Measurements from ENCODE around the gene KCNJ4.

The KCNJ4 gene

DNA sequence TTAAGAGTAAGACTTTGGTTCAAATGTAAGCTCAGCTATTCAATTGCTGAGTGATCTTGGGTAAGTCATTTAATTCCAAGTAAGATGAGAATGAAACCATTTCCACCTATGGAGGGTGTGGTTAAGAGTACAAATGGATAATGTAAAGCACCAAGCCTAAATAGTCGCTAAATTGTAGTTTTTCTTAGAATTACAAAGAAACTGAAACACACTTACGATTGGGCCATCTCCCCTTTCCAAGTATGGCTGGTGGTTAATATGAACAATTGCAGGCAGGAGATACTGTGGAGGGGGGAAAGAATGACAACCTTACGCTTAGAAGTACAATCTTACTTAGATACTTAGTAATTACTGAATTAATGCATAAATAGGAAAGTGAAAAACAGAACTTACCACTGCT, 42.9 kb upstream of the KCNJ4 start:
- TF ChIP-seq ZNF565 (CRISPR knock-in tag; conservative IDR thresholded peaks at IDR 0.05; ENCODE audit: low read depth): no peak
- TF ChIP-seq BACH2 (CRISPR knock-in tag; IDR thresholded peaks at IDR 0.05; ENCODE audit: borderline replicate concordance): no peak
- TF ChIP-seq PPARA (CRISPR knock-in tag; IDR thresholded peaks at IDR 0.05; ENCODE audit: borderline replicate concordance): no peak
- TF ChIP-seq TOX (CRISPR knock-in tag; IDR thresholded peaks at IDR 0.05; ENCODE audit: borderline replicate concordance): no peak
- TF ChIP-seq ISL1 (CRISPR knock-in tag; IDR thresholded peaks at IDR 0.05): no peak
- TF ChIP-seq, protein P1, sequence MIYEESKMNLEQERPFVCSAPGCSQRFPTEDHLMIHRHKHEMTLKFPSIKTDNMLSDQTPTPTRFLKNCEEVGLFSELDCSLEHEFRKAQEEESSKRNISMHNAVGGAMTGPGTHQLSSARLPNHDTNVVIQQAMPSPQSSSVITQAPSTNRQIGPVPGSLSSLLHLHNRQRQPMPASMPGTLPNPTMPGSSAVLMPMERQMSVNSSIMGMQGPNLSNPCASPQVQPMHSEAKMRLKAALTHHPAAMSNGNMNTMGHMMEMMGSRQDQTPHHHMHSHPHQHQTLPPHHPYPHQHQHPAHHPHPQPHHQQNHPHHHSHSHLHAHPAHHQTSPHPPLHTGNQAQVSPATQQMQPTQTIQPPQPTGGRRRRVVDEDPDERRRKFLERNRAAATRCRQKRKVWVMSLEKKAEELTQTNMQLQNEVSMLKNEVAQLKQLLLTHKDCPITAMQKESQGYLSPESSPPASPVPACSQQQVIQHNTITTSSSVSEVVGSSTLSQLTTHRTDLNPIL (CRISPR knock-in tag; IDR thresholded peaks at IDR 0.05; ENCODE audit: low read depth): no peak
- TF ChIP-seq, protein P2, sequence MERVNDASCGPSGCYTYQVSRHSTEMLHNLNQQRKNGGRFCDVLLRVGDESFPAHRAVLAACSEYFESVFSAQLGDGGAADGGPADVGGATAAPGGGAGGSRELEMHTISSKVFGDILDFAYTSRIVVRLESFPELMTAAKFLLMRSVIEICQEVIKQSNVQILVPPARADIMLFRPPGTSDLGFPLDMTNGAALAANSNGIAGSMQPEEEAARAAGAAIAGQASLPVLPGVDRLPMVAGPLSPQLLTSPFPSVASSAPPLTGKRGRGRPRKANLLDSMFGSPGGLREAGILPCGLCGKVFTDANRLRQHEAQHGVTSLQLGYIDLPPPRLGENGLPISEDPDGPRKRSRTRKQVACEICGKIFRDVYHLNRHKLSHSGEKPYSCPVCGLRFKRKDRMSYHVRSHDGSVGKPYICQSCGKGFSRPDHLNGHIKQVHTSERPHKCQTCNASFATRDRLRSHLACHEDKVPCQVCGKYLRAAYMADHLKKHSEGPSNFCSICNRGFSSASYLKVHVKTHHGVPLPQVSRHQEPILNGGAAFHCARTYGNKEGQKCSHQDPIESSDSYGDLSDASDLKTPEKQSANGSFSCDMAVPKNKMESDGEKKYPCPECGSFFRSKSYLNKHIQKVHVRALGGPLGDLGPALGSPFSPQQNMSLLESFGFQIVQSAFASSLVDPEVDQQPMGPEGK (CRISPR knock-in tag; IDR thresholded peaks at IDR 0.05; ENCODE audit: borderline replicate concordance): no peak
- TF ChIP-seq, protein P3, sequence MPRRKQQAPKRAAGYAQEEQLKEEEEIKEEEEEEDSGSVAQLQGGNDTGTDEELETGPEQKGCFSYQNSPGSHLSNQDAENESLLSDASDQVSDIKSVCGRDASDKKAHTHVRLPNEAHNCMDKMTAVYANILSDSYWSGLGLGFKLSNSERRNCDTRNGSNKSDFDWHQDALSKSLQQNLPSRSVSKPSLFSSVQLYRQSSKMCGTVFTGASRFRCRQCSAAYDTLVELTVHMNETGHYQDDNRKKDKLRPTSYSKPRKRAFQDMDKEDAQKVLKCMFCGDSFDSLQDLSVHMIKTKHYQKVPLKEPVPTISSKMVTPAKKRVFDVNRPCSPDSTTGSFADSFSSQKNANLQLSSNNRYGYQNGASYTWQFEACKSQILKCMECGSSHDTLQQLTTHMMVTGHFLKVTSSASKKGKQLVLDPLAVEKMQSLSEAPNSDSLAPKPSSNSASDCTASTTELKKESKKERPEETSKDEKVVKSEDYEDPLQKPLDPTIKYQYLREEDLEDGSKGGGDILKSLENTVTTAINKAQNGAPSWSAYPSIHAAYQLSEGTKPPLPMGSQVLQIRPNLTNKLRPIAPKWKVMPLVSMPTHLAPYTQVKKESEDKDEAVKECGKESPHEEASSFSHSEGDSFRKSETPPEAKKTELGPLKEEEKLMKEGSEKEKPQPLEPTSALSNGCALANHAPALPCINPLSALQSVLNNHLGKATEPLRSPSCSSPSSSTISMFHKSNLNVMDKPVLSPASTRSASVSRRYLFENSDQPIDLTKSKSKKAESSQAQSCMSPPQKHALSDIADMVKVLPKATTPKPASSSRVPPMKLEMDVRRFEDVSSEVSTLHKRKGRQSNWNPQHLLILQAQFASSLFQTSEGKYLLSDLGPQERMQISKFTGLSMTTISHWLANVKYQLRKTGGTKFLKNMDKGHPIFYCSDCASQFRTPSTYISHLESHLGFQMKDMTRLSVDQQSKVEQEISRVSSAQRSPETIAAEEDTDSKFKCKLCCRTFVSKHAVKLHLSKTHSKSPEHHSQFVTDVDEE (CRISPR knock-in tag; IDR thresholded peaks at IDR 0.05): no peak
- no peak for TF ChIP-seq SNAI2 (CRISPR knock-in tag; IDR thresholded peaks at IDR 0.05)
- TF ChIP-seq ESRRG (CRISPR knock-in tag; IDR thresholded peaks at IDR 0.05): no peak
- TF ChIP-seq ZFP30 (CRISPR knock-in tag; IDR thresholded peaks at IDR 0.05): no peak
- no peak for TF ChIP-seq RARB (CRISPR knock-in tag; IDR thresholded peaks at IDR 0.05)
- no peak for TF ChIP-seq ARNTL (CRISPR knock-in tag; IDR thresholded peaks at IDR 0.05; ENCODE audit: borderline replicate concordance, low read depth)
- TF ChIP-seq OSR1 (CRISPR knock-in tag; IDR thresholded peaks at IDR 0.05): no peak
- TF ChIP-seq GLIS3 (CRISPR knock-in tag; IDR thresholded peaks at IDR 0.05): no peak
- no peak for TF ChIP-seq CSDC2 (CRISPR knock-in tag; IDR thresholded peaks at IDR 0.05)
- no peak for TF ChIP-seq ZNF70 (CRISPR knock-in tag; IDR thresholded peaks at IDR 0.05)
- no peak for ATAC-seq

DNA sequence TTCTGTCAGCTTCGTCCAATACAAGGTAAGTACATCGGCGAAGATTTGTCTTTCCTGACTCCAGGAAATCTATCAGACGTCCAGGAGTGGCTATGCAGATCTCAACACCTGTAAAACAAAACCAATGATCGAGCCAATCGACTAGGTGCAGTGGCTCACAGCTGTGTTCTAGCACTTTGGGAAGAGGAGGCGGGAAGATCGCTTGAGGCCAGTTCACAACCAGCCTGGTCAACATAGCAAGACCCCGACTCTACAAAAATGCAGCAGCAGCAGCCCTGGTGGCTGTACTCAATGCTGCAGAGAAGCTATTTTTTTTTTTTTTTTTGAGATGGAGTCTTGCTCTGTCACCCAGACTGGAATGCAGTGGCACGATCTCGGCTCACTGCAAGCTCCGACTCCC, 39.9 kb upstream of the KCNJ4 start:
- no peak for ATAC-seq
- TF ChIP-seq TCF4 (CRISPR knock-in tag; IDR thresholded peaks at IDR 0.05; ENCODE audit: borderline replicate concordance) (no peak), ZNF70 (CRISPR knock-in tag; IDR thresholded peaks at IDR 0.05) (no peak), ARNTL (CRISPR knock-in tag; IDR thresholded peaks at IDR 0.05; ENCODE audit: borderline replicate concordance, low read depth) (no peak), ESRRG (CRISPR knock-in tag; IDR thresholded peaks at IDR 0.05) (no peak), ZNF8 (CRISPR knock-in tag; IDR thresholded peaks at IDR 0.05) (no peak), ISL1 (CRISPR knock-in tag; IDR thresholded peaks at IDR 0.05) (no peak), TOX (CRISPR knock-in tag; IDR thresholded peaks at IDR 0.05; ENCODE audit: borderline replicate concordance) (no peak), RARB (CRISPR knock-in tag; IDR thresholded peaks at IDR 0.05) (no peak), ZNF565 (CRISPR knock-in tag; conservative IDR thresholded peaks at IDR 0.05; ENCODE audit: low read depth) (no peak), GLIS3 (CRISPR knock-in tag; IDR thresholded peaks at IDR 0.05) (no peak), CSDC2 (CRISPR knock-in tag; IDR thresholded peaks at IDR 0.05) (no peak), BACH2 (CRISPR knock-in tag; IDR thresholded peaks at IDR 0.05; ENCODE audit: borderline replicate concordance) (no peak), ZFP30 (CRISPR knock-in tag; IDR thresholded peaks at IDR 0.05) (no peak)
- TF ChIP-seq, protein P4, sequence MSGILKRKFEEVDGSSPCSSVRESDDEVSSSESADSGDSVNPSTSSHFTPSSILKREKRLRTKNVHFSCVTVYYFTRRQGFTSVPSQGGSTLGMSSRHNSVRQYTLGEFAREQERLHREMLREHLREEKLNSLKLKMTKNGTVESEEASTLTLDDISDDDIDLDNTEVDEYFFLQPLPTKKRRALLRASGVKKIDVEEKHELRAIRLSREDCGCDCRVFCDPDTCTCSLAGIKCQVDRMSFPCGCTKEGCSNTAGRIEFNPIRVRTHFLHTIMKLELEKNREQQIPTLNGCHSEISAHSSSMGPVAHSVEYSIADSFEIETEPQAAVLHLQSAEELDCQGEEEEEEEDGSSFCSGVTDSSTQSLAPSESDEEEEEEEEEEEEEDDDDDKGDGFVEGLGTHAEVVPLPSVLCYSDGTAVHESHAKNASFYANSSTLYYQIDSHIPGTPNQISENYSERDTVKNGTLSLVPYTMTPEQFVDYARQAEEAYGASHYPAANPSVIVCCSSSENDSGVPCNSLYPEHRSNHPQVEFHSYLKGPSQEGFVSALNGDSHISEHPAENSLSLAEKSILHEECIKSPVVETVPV (CRISPR knock-in tag; IDR thresholded peaks at IDR 0.05): no peak
- TF ChIP-seq, protein P3 (CRISPR knock-in tag; IDR thresholded peaks at IDR 0.05): no peak
- TF ChIP-seq, protein P2 (CRISPR knock-in tag; IDR thresholded peaks at IDR 0.05; ENCODE audit: borderline replicate concordance): no peak
- TF ChIP-seq, protein P1 (CRISPR knock-in tag; IDR thresholded peaks at IDR 0.05; ENCODE audit: low read depth): no peak
- TF ChIP-seq, protein P5, sequence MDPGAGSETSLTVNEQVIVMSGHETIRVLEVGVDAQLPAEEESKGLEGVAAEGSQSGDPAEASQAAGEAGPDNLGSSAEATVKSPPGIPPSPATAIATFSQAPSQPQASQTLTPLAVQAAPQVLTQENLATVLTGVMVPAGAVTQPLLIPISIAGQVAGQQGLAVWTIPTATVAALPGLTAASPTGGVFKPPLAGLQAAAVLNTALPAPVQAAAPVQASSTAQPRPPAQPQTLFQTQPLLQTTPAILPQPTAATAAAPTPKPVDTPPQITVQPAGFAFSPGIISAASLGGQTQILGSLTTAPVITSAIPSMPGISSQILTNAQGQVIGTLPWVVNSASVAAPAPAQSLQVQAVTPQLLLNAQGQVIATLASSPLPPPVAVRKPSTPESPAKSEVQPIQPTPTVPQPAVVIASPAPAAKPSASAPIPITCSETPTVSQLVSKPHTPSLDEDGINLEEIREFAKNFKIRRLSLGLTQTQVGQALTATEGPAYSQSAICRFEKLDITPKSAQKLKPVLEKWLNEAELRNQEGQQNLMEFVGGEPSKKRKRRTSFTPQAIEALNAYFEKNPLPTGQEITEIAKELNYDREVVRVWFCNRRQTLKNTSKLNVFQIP (CRISPR knock-in tag; IDR thresholded peaks at IDR 0.05; ENCODE audit: borderline replicate concordance, low read depth): no peak
